22Rv1 (cell line): ENCODE measurements around the gene SND1.

Experiments used
- H3K27ac ChIP-seq: fragments of 450-650 bp; 2 replicates; pipeline ENCODE4 v1.5.1; 2017
- CTCF ChIP-seq: fragments of 450-650 bp; IDR thresholded peaks from 2 replicates; pipeline ENCODE4 v1.5.1; 2017; ENCODE audit warnings: mild to moderate bottlenecking
- ZFX ChIP-seq: fragments of 450-650 bp; IDR thresholded peaks from 2 replicates; pipeline ENCODE4 v1.6.1; 2017; ENCODE audit warnings: antibody characterized with exemption, borderline replicate concordance

Gene SND1

GRCh38 chr7:127651556-127652332 is at the start of gene SND1:
TSS of gene SND1 (plus strand) at chr7:127652194. CDS start at chr7:127652374, 180 bp downstream.
- H3K27ac ChIP-seq = peak within 1 kb of the TSS; percentile 79
- TF ChIP-seq CTCF (peak; percentile 15; the same call in 1 of the 2 replicates), ZFX (no peak)

GRCh38 chr7:127608446-127608845 is 43.5 kb upstream of the SND1 start:
- H3K27ac ChIP-seq = no peak overlapping the region
- TF ChIP-seq CTCF = no peak
- TF ChIP-seq ZFX = no peak

- TF ChIP-seq ZFX = no peak
- no peak for TF ChIP-seq CTCF
- no peak overlapping the region for H3K27ac ChIP-seq
Observed at GRCh38 chr7:127609297-127609696, 42.7 kb upstream of the SND1 start.

- no peak overlapping the region for H3K27ac ChIP-seq
- no peak for TF ChIP-seq CTCF
- no peak for TF ChIP-seq ZFX
Observed at GRCh38 chr7:127612263-127612662, 39.7 kb upstream of the SND1 start.

- no peak for TF ChIP-seq ZFX
- TF ChIP-seq CTCF = no peak
- no peak overlapping the region for H3K27ac ChIP-seq
Observed at GRCh38 chr7:127616724-127617123, 35.3 kb upstream of the SND1 start.

GRCh38 chr7:127618042-127618441 is 34.0 kb upstream of the SND1 start, which contains the start of gene PAX4:
TSS of gene PAX4 (minus strand) at chr7:127618142. CDS start at chr7:127615928, 2,214 bp downstream.
- no peak within 1 kb of the TSS for H3K27ac ChIP-seq
- TF ChIP-seq ZFX (no peak), CTCF (no peak)

- TF ChIP-seq ZFX = no peak
- TF ChIP-seq CTCF = no peak
- no peak overlapping the region for H3K27ac ChIP-seq
Observed at GRCh38 chr7:127618775-127619174, 33.2 kb upstream of the SND1 start.
